K562 (cell line): Measurements from ENCODE around the gene FOXO3. TPM values are rescaled to one million over a fixed set of nuclear protein-coding genes. Genes with fewer than 3 reads are reported as not detected.
"Not testable (repeated sequence)": the region's sequence is repeated elsewhere in the genome, so short reads cannot be mapped to it uniquely, and the experiment has no call there.

Source experiments
- ATAC-seq: fragments of 200-7000 bp; cut with Tn5 transposase; 3 replicates; pipeline ENCODE4 v1.9.1; 2020; ENCODE audit warnings: moderate library complexity
- BruUV-seq: library from RNA; stranded (reverse); fragments of 400-500 nt; replicated peaks from 2 replicates; lab custom pipeline; 2021; lab: Mats Ljungman, UMichigan
- CTCF ChIA-PET: fragments of 300-600 bp; formaldehyde crosslinking; extraction: SDS; loops from one replicate; lab custom pipeline; 2021; ENCODE audit warnings: low intra/inter-chr PET ratio; lab: Yijun Ruan, JAX
- POLR2A ChIA-PET: fragments of 300-600, 350-650 bp; sonication (Branson Sonifier 250); formaldehyde crosslinking; extraction: SDS; loops from one replicate; lab custom pipeline; 2021; ENCODE audit warnings: antibody characterized with exemption, inconsistent platforms; lab: Yijun Ruan, JAX
- DNase-seq, 4 experiments: peaks; one replicate each; pipeline versions ENCODE4 v3.0.0 to v3.0.0-alpha.2; 2011 to 2018; ENCODE audit warnings: low spot score in 3 of 4, mixed read lengths in 3 of 4; ENCODE audit errors: extremely low read depth in 1 of 4
- FAIRE-seq: peaks from 2 replicates; lab custom pipeline; 2011; peaks lifted over from hg19 to GRCh38; lab: Jason Lieb, UNC
- H2AFZ ChIP-seq: 2 replicates; pipeline ENCODE4 v1.6.0; 2011; ENCODE audit warnings: low read depth, low read length, control low read depth, inconsistent platforms
- H3K27ac ChIP-seq: fragments of 200-600 bp; 3 replicates; pipeline ENCODE4 v1.8.0; 2011; ENCODE audit warnings: low read depth, mild to moderate bottlenecking, control low read depth, inconsistent platforms, low read length, moderate library complexity, mixed read lengths; ENCODE audit errors: extremely low read depth
- H3K27me3 ChIP-seq, 2 experiments: fragments of 300-600 bp in 1 of 2; 2 replicates in 1 of 2; 3 replicates in 1 of 2; pipeline versions ENCODE4 v1.6.0 to v1.8.0; 2011; ENCODE audit warnings: inconsistent platforms in 2 of 2, low read length in 2 of 2, mild to moderate bottlenecking in 1 of 2, mixed read lengths in 1 of 2, moderate library complexity in 1 of 2; ENCODE audit not compliant: control insufficient read depth in 2 of 2, insufficient read depth in 2 of 2
- H3K36me3 ChIP-seq: fragments of 300-600 bp; 3 replicates; pipeline ENCODE4 v1.8.0; 2011; ENCODE audit warnings: mild to moderate bottlenecking, low read length, inconsistent platforms; ENCODE audit not compliant: control insufficient read depth, insufficient read depth
- H3K4me1 ChIP-seq, 2 experiments: fragments of 200-600 bp in 1 of 2; replicated peaks in 1 of 2; 2 replicates in 1 of 2; 3 replicates in 1 of 2; pipeline versions ENCODE4 v1.5.1 to v1.8.0; 2011; ENCODE audit warnings: inconsistent platforms in 2 of 2, low read length in 2 of 2, mild to moderate bottlenecking in 1 of 2, mixed read lengths in 1 of 2, moderate library complexity in 1 of 2; ENCODE audit not compliant: control insufficient read depth in 2 of 2, insufficient read depth in 2 of 2
- H3K4me2 ChIP-seq: 2 replicates; pipeline ENCODE4 v1.6.1; 2011; ENCODE audit warnings: low read length, control low read depth, inconsistent platforms, mixed read lengths; ENCODE audit not compliant: insufficient read depth
- H3K4me3 ChIP-seq: fragments of 200-600 bp; sonication (generic), shearing (Covaris generic); 2 replicates; pipeline ENCODE4 v1.5.1; 2016; ENCODE audit warnings: control low read depth, inconsistent platforms
- H3K79me2 ChIP-seq: fragments of 200-600 bp; 3 replicates; pipeline ENCODE4 v1.8.0; 2011; ENCODE audit warnings: low read length, inconsistent platforms; ENCODE audit not compliant: control insufficient read depth, insufficient read depth
- H3K9ac ChIP-seq, 2 experiments: 2 replicates each; pipeline versions ENCODE4 v1.6.0 to v1.6.1; 2011; ENCODE audit warnings: low read depth in 2 of 2, low read length in 2 of 2, control low read depth in 1 of 2, inconsistent platforms in 1 of 2, mild to moderate bottlenecking in 1 of 2, mixed read lengths in 1 of 2; ENCODE audit not compliant: insufficient read depth in 1 of 2
- H3K9me1 ChIP-seq: one replicate; pipeline ENCODE4 v1.6.0; 2011; ENCODE audit warnings: inconsistent platforms, mild to moderate bottlenecking, low read length, moderate library complexity; ENCODE audit not compliant: control insufficient read depth, insufficient read depth
- H3K9me3 ChIP-seq: replicated peaks from 2 replicates; pipeline ENCODE4 v1.5.1; 2011; ENCODE audit warnings: low read depth, low read length, inconsistent platforms; ENCODE audit not compliant: control insufficient read depth, insufficient read depth
- H4K20me1 ChIP-seq: replicated peaks from 2 replicates; pipeline ENCODE4 v1.6.1; 2011; ENCODE audit warnings: low read length, inconsistent platforms, mixed read lengths; ENCODE audit not compliant: control insufficient read depth, insufficient read depth
- FOXP4 ChIP-seq: sonication (generic); formaldehyde crosslinking; IDR thresholded peaks from 2 replicates; pipeline ENCODE4 v1.8.0; 2022; ENCODE audit warnings: mild to moderate bottlenecking, missing genetic modification reagents, borderline replicate concordance
- GABPB2 ChIP-seq: fragments of 250-450 bp; sonication (Bioruptor Pico); conservative IDR thresholded peaks from 2 replicates; pipeline ENCODE4 v1.5.1; 2021; ENCODE audit warnings: mild to moderate bottlenecking
- HSF4 ChIP-seq: fragments of 250-450 bp; sonication (Bioruptor Pico); IDR thresholded peaks from 2 replicates; pipeline ENCODE4 v2.1.2; 2022; ENCODE audit warnings: mild to moderate bottlenecking, moderate library complexity, borderline replicate concordance
- KAT8 ChIP-seq: fragments of 450-650 bp; IDR thresholded peaks from 2 replicates; pipeline ENCODE4 v1.6.1; 2016; ENCODE audit warnings: low read depth, mild to moderate bottlenecking
- MAFF ChIP-seq: IDR thresholded peaks from 2 replicates; pipeline ENCODE4 v1.6.1; 2012; ENCODE audit warnings: low read length, improper control_type of control experiment
- PTRF ChIP-seq: fragments of 450-650 bp; IDR thresholded peaks from 2 replicates; pipeline ENCODE4 v1.6.1; 2016; ENCODE audit warnings: mild to moderate bottlenecking, missing genetic modification characterization, missing compliant biosample characterization
- ZNF354B ChIP-seq: fragments of 250-450 bp; sonication (Bioruptor Pico); IDR thresholded peaks from 2 replicates; pipeline ENCODE4 v1.4.0; 2020
- WGBS: fragments of 100-300 bp; shearing (Covaris generic); methylation state at CpG from one replicate; pipeline ENCODE4 v1.1.6; 2016; ENCODE audit warnings: low coverage, mixed read lengths; ENCODE audit not compliant: insufficient coverage; ENCODE audit errors: missing lambda C conversion rate; 5-methylcytosine and 5-hydroxymethylcytosine counted together
- in situ Hi-C: fragments of 300-500 bp; cut with MboI; formaldehyde crosslinking; loops from 4 replicates; pipeline ENCODE4 v1.15.0; 2018; ENCODE audit warnings: inconsistent platforms, mixed read lengths
- intact Hi-C: fragments of 100-400 bp; cut with micrococcal nuclease; formaldehyde crosslinking; loops from 2 replicates; pipeline ENCODE4 v1.14.2; 2022
- polyA plus RNA-seq, 8 experiments: library from polyadenylated mRNA; depleted of rRNA in 4 of 8; stranded (reverse) in 5 of 8; unstranded in 3 of 8; fragments of >200 nt; fragmentation: Nextera tagmentation in 2 of 8; fragmentation: Illumina TruSeq in 1 of 8; extraction: Ambion mirVana in 2 of 8; extraction: Trizol in 1 of 8; gene quantifications; 2 replicates each; pipeline versions ENCODE4 v1.2.1 to v1.2.3, GENCODE V29; 2011 to 2014; ENCODE audit warnings: inconsistent platforms in 1 of 8, missing spikeins in 1 of 8
- total RNA-seq, 7 experiments: library from RNA; depleted of rRNA in 6 of 7; stranded (reverse); fragments of >200 nt in 6 of 7; fragmentation: Illumina TruSeq in 2 of 7; extraction: Trizol in 2 of 7; gene quantifications; 2 replicates each; pipeline versions ENCODE4 v1.2.1 to v1.2.3, GENCODE V29; 2011 to 2021; ENCODE audit warnings: low replicate concordance in 1 of 7

The FOXO3 gene
- total and polyA plus RNA-seq, 9 of the 15 experiments (the other 6 are each of a cell fraction or from before 2014, with no cell fraction given) = 3.0 to 14.6 (median 6.0) TPM

- CTCF ChIA-PET = no interaction called here
- DNase-seq = no peak
These were observed 117.2 kb downstream of the FOXO3 start for GRCh38 chr6:108677894-108678293.

GRCh38 chr6:108680314-108680713 lies 119.6 kb downstream of the FOXO3 start:
- POLR2A ChIA-PET, H3K4me2 ChIP-seq, H3K4me3 ChIP-seq, H3K27me3 ChIP-seq, H3K9me3 ChIP-seq, H3K79me2 ChIP-seq, FAIRE-seq, in situ Hi-C loops, intact Hi-C loops, BruUV-seq, ATAC-seq, H4K20me1 ChIP-seq, CTCF ChIA-PET, H3K36me3 ChIP-seq, H3K9me1 ChIP-seq, H2AFZ ChIP-seq, H3K27ac ChIP-seq, H3K9ac ChIP-seq, DNase-seq: not testable (repeated sequence)
- H3K4me1 ChIP-seq = peaks cover 4 to 11% of the 10 kb centered on the region in 2 experiments; a peak in 4 of 5 replicates
- WGBS = 83% methylated on average over 9 of the region's 9 CpGs

More at GRCh38 chr6:108677894-108678293, 117.2 kb downstream of the FOXO3 start:
- FAIRE-seq (no peak), ATAC-seq (no peak)
- no peak for TF ChIP-seq MAFF
- TF ChIP-seq PTRF (tag) = no peak
- TF ChIP-seq HSF4 (CRISPR knock-in tag) = no peak
- no peak for TF ChIP-seq GABPB2 (CRISPR knock-in tag)
- TF ChIP-seq FOXP4 (CRISPR knock-in tag) = no peak
- TF ChIP-seq KAT8 = no peak
- TF ChIP-seq ZNF354B (CRISPR knock-in tag) = no peak
- H3K4me1 ChIP-seq = no peaks in the 10 kb centered on the region; a peak in 3 of 5 replicates
- H3K36me3 ChIP-seq = no peaks in the 10 kb centered on the region
- intact Hi-C loops = no loop called here
- no peak overlapping the region for H3K4me3 ChIP-seq
- in situ Hi-C loops = no loop called here
- H3K9me1 ChIP-seq = peaks cover 6% of the 10 kb centered on the region
- H4K20me1 ChIP-seq = peaks cover 19% of the 10 kb centered on the region; the same call in 1 of the 2 replicates
- no peak overlapping the region for H3K4me2 ChIP-seq
- H3K9ac ChIP-seq = no peak overlapping the region
- no TSS peak for BruUV-seq
- H3K27ac ChIP-seq = no peak overlapping the region
- no peaks in the 10 kb centered on the region for H3K9me3 ChIP-seq
- no peaks in the 10 kb centered on the region for H3K27me3 ChIP-seq
- POLR2A ChIA-PET = interaction anchor here (0.6 to 0.9 kb wide), 3 partner anchors 13 to 485 kb away, joined by 3 to 4 read pairs (median 3); no protein-coding TSS in a partner anchor
- H2AFZ ChIP-seq = no peak overlapping the region
- no peaks in the 10 kb centered on the region for H3K79me2 ChIP-seq
- WGBS = 73% methylated on average over 1 of the region's 1 CpG

- H3K9me1 ChIP-seq, ATAC-seq, DNase-seq, H3K9me3 ChIP-seq, H3K9ac ChIP-seq, H3K27me3 ChIP-seq, H2AFZ ChIP-seq, intact Hi-C loops, H3K36me3 ChIP-seq, H3K79me2 ChIP-seq, BruUV-seq, H3K4me2 ChIP-seq, H4K20me1 ChIP-seq, FAIRE-seq, POLR2A ChIA-PET, in situ Hi-C loops, H3K27ac ChIP-seq, H3K4me3 ChIP-seq: not testable (repeated sequence)
- CTCF ChIA-PET = interaction anchor here (0.7 kb wide), 1 partner anchor 705 kb away, joined by 3 read pairs; no protein-coding TSS in a partner anchor
- WGBS = 55% methylated on average over 1 of the region's 1 CpG
- H3K4me1 ChIP-seq = peaks cover 4 to 14% of the 10 kb centered on the region in 2 experiments; a peak in 4 of 5 replicates
These were observed 121.0 kb downstream of the FOXO3 start for GRCh38 chr6:108681721-108682120.
